PC-9 (cell line): ENCODE measurements around the gene TMEM127. TPM values are rescaled to one million over a fixed set of nuclear protein-coding genes. Genes with fewer than 3 reads are reported as not detected.

Experiments used
- BruUV-seq: library from RNA; stranded (reverse); fragments of 400-500 nt; replicated peaks from 2 replicates; lab custom pipeline; 2021; lab: Mats Ljungman, UMichigan
- CTCF ChIA-PET: fragments of 300-600 bp; sonication (Branson Sonifier 250); formaldehyde crosslinking; loops from one replicate; lab custom pipeline; 2022; ENCODE audit warnings: antibody characterized with exemption; lab: Charles Lee
- POLR2A ChIA-PET: fragments of 300-600 bp; sonication (Branson Sonifier 250); formaldehyde crosslinking; loops from one replicate; lab custom pipeline; 2022; ENCODE audit warnings: antibody characterized with exemption; ENCODE audit not compliant: unreplicated experiment; lab: Charles Lee
- DNase-seq, 2 experiments: peaks; one replicate each; pipeline versions ENCODE4 v3.0.0 to v3.0.0-alpha.2; 2015 to 2022; ENCODE audit warnings: mixed read lengths in 1 of 2
- H2AFZ ChIP-seq: fragments of 200-600 bp; sonication (generic); 2 replicates; pipeline ENCODE4 v1.8.1; 2017; ENCODE audit warnings: antibody characterized with exemption
- H3F3A ChIP-seq: fragments of 200-600 bp; sonication (generic); 2 replicates; pipeline ENCODE4 v1.8.1; 2017; ENCODE audit warnings: antibody characterized with exemption, mild to moderate bottlenecking, low read depth; ENCODE audit not compliant: insufficient read depth
- H3K27ac ChIP-seq: fragments of 200-600 bp; sonication (generic); 2 replicates; pipeline ENCODE4 v1.6.1; 2016; ENCODE audit warnings: mixed run types
- H3K27me3 ChIP-seq: fragments of 200-600 bp; sonication (generic); 2 replicates; pipeline ENCODE4 v1.6.1; 2016; ENCODE audit warnings: low read depth, mixed run types; ENCODE audit not compliant: insufficient read depth
- H3K36me3 ChIP-seq: fragments of 200-600 bp; sonication (generic); 2 replicates; pipeline ENCODE4 v1.6.1; 2016; ENCODE audit warnings: low read depth, mixed run types
- H3K4me1 ChIP-seq: fragments of 200-600 bp; sonication (generic); replicated peaks from 2 replicates; pipeline ENCODE4 v1.6.1; 2016; ENCODE audit warnings: mixed run types; ENCODE audit not compliant: insufficient read depth
- H3K4me2 ChIP-seq: fragments of 200-600 bp; sonication (generic); 2 replicates; pipeline ENCODE4 v1.6.1; 2017; ENCODE audit warnings: mixed run types
- H3K4me3 ChIP-seq: fragments of 200-600 bp; sonication (generic); 2 replicates; pipeline ENCODE4 v1.6.1; 2016; ENCODE audit warnings: mixed run types
- H3K79me2 ChIP-seq: fragments of 200-600 bp; sonication (generic); 2 replicates; pipeline ENCODE4 v1.6.1; 2017; ENCODE audit warnings: low read depth, mixed run types
- H3K9me2 ChIP-seq: fragments of 200-600 bp; sonication (generic); 2 replicates; pipeline ENCODE4 v1.8.1; 2017; ENCODE audit warnings: mild to moderate bottlenecking; ENCODE audit not compliant: insufficient read depth
- H3K9me3 ChIP-seq: fragments of 200-600 bp; sonication (generic); 2 replicates; pipeline ENCODE4 v1.8.1; 2016; ENCODE audit warnings: low read depth; ENCODE audit not compliant: insufficient read depth
- H4K20me1 ChIP-seq: fragments of 200-600 bp; sonication (generic); 2 replicates; pipeline ENCODE4 v1.8.1; 2017; ENCODE audit not compliant: insufficient read depth
- CTCF ChIP-seq: fragments of 200-600 bp; sonication (generic); conservative IDR thresholded peaks from 2 replicates; pipeline ENCODE4 v1.6.1; 2017; ENCODE audit warnings: mixed run types, antibody characterized with exemption, mild to moderate bottlenecking, moderate library complexity
- EZH2 ChIP-seq: fragments of 200-600 bp; sonication (generic); IDR thresholded peaks from 2 replicates; pipeline ENCODE4 v1.8.0; 2017; ENCODE audit warnings: antibody characterized with exemption, low read depth
- intact Hi-C: fragments of 100-400 bp; cut with micrococcal nuclease; formaldehyde crosslinking; loops from one replicate; pipeline ENCODE4 v1.10.0; 2022; ENCODE audit not compliant: unreplicated experiment
- total RNA-seq: library from RNA; stranded (reverse); gene quantifications from 2 replicates; pipeline ENCODE4 v1.2.3, GENCODE V29; 2021

The TMEM127 gene
- total RNA-seq, 1 experiment from 2014 or later = 50.3 TPM

DNA sequence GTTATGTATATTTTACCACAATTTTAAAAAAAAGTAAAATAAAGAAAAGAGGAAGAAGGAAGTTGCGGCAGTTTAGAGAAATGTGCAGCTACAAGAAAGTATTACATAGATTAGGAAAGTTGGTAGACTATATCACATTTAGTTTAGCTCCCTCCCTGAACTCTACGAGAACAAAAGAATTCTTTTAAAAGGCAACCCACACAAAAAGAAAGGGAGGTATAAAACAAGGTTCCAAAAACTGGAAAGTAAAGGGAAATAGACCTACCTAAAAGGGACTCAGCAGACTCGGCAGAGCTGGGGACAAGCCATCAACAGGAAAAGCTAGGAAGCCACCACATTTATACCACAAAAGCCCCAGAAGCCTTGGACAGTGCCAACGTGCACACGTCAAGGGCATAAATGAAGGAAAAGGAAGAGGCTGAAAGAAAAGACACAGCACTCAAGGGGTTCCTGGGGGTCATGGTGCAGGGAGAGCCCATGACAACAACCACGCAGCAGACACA, 9.1 kb downstream of the TMEM127 start:
- no peaks in the 10 kb centered on the region for H3K27me3 ChIP-seq
- H3K4me3 ChIP-seq = no peak overlapping the region
- H3K9me2 ChIP-seq = no peaks in the 10 kb centered on the region
- no peaks in the 10 kb centered on the region for H3K9me3 ChIP-seq
- peaks cover 42% of the 10 kb centered on the region for H3K79me2 ChIP-seq
- peaks cover 17% of the 10 kb centered on the region; the same call in 1 of the 2 replicates for H3K36me3 ChIP-seq
- peaks cover 27% of the 10 kb centered on the region for H3K4me1 ChIP-seq
- peaks cover 28% of the 10 kb centered on the region for H3F3A ChIP-seq
- H3K27ac ChIP-seq = no peak overlapping the region
- no peak for DNase-seq
- CTCF ChIA-PET = no interaction called here
- TF ChIP-seq EZH2 = no peak
- TF ChIP-seq CTCF = no peak
- no TSS peak for BruUV-seq
- intact Hi-C loops = no loop called here
- POLR2A ChIA-PET = no interaction called here
- H2AFZ ChIP-seq = no peak overlapping the region
- peaks cover 43% of the 10 kb centered on the region for H4K20me1 ChIP-seq
- H3K4me2 ChIP-seq = no peak overlapping the region

- TF ChIP-seq EZH2 = no peak
- TF ChIP-seq CTCF = no peak
- Histone ChIP-seq H3K4me1 (peaks cover 7% of the 10 kb centered on the region), H3K9me2 (no peaks in the 10 kb centered on the region), H3K36me3 (peaks cover 17% of the 10 kb centered on the region; the same call in 1 of the 2 replicates), H2AFZ (no peak overlapping the region), H3K9me3 (no peaks in the 10 kb centered on the region), H3K27ac (no peak overlapping the region), H3K27me3 (no peaks in the 10 kb centered on the region), H3F3A (peaks cover 11% of the 10 kb centered on the region; the same call in 1 of the 2 replicates), H3K4me3 (no peak overlapping the region), H3K4me2 (no peak overlapping the region), H4K20me1 (peaks cover 25% of the 10 kb centered on the region), H3K79me2 (peaks cover 31% of the 10 kb centered on the region)
- ChIA-PET POLR2A (no interaction called here), CTCF (interaction anchor here (0.6 kb wide), 1 partner anchor 29 kb away, joined by 5 read pairs; no protein-coding TSS in a partner anchor)
- no TSS peak for BruUV-seq
- intact Hi-C loops = no loop called here
- DNase-seq = no peak
Measured at GRCh38 chr2:96254571-96254970, 11.2 kb downstream of the TMEM127 start.

- CTCF ChIA-PET = interaction anchor here (0.6 kb wide), 1 partner anchor 172 kb away, joined by 7 read pairs; no protein-coding TSS in a partner anchor
- no peak overlapping the region for H3K4me2 ChIP-seq
- no peaks in the 10 kb centered on the region for H3K27me3 ChIP-seq
- no peak for DNase-seq
- peaks cover 15% of the 10 kb centered on the region for H3K79me2 ChIP-seq
- BruUV-seq = no TSS peak
- no peak for TF ChIP-seq CTCF
- TF ChIP-seq EZH2 = no peak
- peaks cover 12% of the 10 kb centered on the region for H4K20me1 ChIP-seq
- H3F3A ChIP-seq = peaks cover 5% of the 10 kb centered on the region; the same call in 1 of the 2 replicates
- no peak overlapping the region for H3K4me3 ChIP-seq
- no peak overlapping the region for H3K27ac ChIP-seq
- no peak overlapping the region for H2AFZ ChIP-seq
- intact Hi-C loops = no loop called here
- POLR2A ChIA-PET = no interaction called here
- H3K36me3 ChIP-seq = peaks cover 17% of the 10 kb centered on the region; the same call in 1 of the 2 replicates
- no peaks in the 10 kb centered on the region for H3K9me2 ChIP-seq
- no peaks in the 10 kb centered on the region for H3K9me3 ChIP-seq
- H3K4me1 ChIP-seq = no peaks in the 10 kb centered on the region; the same call in 1 of the 2 replicates
Measured at GRCh38 chr2:96253006-96253405, 12.8 kb downstream of the TMEM127 start.
